ENCODE results near the gene HIPK4.
"Not testable (repeated sequence)": the region's sequence is repeated elsewhere in the genome, so short reads cannot be mapped to it uniquely, and the experiment has no call there.

HIPK4 gene

GRCh38 chr19:40393894-40394815, 4.2 kb upstream of the HIPK4 start:
- no peak for DNase-seq (ENCODE audit: extremely low read depth in 1 of 2, low read depth in 1 of 2)

GRCh38 chr19:40392894-40393517, 3.0 kb upstream of the HIPK4 start:
- DNase-seq (ENCODE audit: extremely low read depth in 1 of 2, low read depth in 1 of 2), result no peak

GRCh38 chr19:40392123-40392522, 2.1 kb upstream of the HIPK4 start:
- DNase-seq (ENCODE audit: extremely low read depth in 1 of 2, low read depth in 1 of 2), result no peak

GRCh38 chr19:40389404-40390083, 437 bp downstream of the HIPK4 start:
- no peak for DNase-seq (ENCODE audit: extremely low read depth in 1 of 2, low read depth in 1 of 2)

- no peak for DNase-seq (ENCODE audit: extremely low read depth in 1 of 2, low read depth in 1 of 2)
Measured at GRCh38 chr19:40388481-40388880, 1.5 kb downstream of the HIPK4 start.

GRCh38 chr19:40387155-40387554, 2.8 kb downstream of the HIPK4 start:
- DNase-seq (ENCODE audit: extremely low read depth in 1 of 2, low read depth in 1 of 2), result no peak

GRCh38 chr19:40383668-40384248, 6.2 kb downstream of the HIPK4 start:
- DNase-seq (ENCODE audit: extremely low read depth in 1 of 2, low read depth in 1 of 2), result no peak

- no peak for DNase-seq (ENCODE audit: extremely low read depth in 1 of 2, low read depth in 1 of 2)
Measured at GRCh38 chr19:40381321-40381720, 8.7 kb downstream of the HIPK4 start.

- no peak for DNase-seq (ENCODE audit: extremely low read depth in 1 of 2, low read depth in 1 of 2)
Measured at GRCh38 chr19:40380199-40381037, 9.6 kb downstream of the HIPK4 start.

GRCh38 chr19:40379446-40380198, 10.4 kb downstream of the HIPK4 start:
- DNase-seq (ENCODE audit: extremely low read depth in 1 of 2, low read depth in 1 of 2), result no peak

GRCh38 chr19:40378509-40378908, 11.5 kb downstream of the HIPK4 start:
- DNase-seq (ENCODE audit: extremely low read depth in 1 of 2, low read depth in 1 of 2), result no peak

GRCh38 chr19:40377876-40378385, 12.1 kb downstream of the HIPK4 start:
- no peak for DNase-seq (ENCODE audit: extremely low read depth in 1 of 2, low read depth in 1 of 2)

GRCh38 chr19:40376286-40376862, 13.6 kb downstream of the HIPK4 start:
- DNase-seq (ENCODE audit: extremely low read depth in 1 of 2, low read depth in 1 of 2), result no peak

GRCh38 chr19:40374084-40374483, 15.9 kb downstream of the HIPK4 start:
- DNase-seq (ENCODE audit: extremely low read depth in 1 of 2, low read depth in 1 of 2), result no peak

GRCh38 chr19:40371802-40372122, 18.2 kb downstream of the HIPK4 start:
- no peak for DNase-seq (ENCODE audit: extremely low read depth in 1 of 2, low read depth in 1 of 2)

GRCh38 chr19:40370997-40371801, 18.8 kb downstream of the HIPK4 start:
- no peak for DNase-seq (ENCODE audit: extremely low read depth in 1 of 2, low read depth in 1 of 2)

GRCh38 chr19:40370253-40370652, 19.7 kb downstream of the HIPK4 start:
- DNase-seq (ENCODE audit: extremely low read depth in 1 of 2, low read depth in 1 of 2), result not testable (repeated sequence)

GRCh38 chr19:40369797-40370196, 20.2 kb downstream of the HIPK4 start:
- no peak for DNase-seq (ENCODE audit: extremely low read depth in 1 of 2, low read depth in 1 of 2)

Measured in stimulated activated CD8-positive, alpha-beta memory T cell treated with anti-CD3 and anti-CD28 coated beads, Interleukin-7, amount 100 ng/mL, for 48 hours (primary cell).